Stimulated activated CD8-positive, alpha-beta memory T cell treated with anti-CD3 and anti-CD28 coated beads, Interleukin-12 subunit alpha, Interleukin-12 subunit beta, amount 100 ng/mL, for 24 hours (primary cell): ENCODE data around the gene ZNF438.
"Not testable (repeated sequence)": the region's sequence is repeated elsewhere in the genome, so short reads cannot be mapped to it uniquely, and the experiment has no call there.

Experiments
- DNase-seq: peaks from one replicate; pipeline ENCODE4 v3.0.0-alpha.2; 2020; ENCODE audit errors: extremely low read depth

ZNF438 gene, protein sequence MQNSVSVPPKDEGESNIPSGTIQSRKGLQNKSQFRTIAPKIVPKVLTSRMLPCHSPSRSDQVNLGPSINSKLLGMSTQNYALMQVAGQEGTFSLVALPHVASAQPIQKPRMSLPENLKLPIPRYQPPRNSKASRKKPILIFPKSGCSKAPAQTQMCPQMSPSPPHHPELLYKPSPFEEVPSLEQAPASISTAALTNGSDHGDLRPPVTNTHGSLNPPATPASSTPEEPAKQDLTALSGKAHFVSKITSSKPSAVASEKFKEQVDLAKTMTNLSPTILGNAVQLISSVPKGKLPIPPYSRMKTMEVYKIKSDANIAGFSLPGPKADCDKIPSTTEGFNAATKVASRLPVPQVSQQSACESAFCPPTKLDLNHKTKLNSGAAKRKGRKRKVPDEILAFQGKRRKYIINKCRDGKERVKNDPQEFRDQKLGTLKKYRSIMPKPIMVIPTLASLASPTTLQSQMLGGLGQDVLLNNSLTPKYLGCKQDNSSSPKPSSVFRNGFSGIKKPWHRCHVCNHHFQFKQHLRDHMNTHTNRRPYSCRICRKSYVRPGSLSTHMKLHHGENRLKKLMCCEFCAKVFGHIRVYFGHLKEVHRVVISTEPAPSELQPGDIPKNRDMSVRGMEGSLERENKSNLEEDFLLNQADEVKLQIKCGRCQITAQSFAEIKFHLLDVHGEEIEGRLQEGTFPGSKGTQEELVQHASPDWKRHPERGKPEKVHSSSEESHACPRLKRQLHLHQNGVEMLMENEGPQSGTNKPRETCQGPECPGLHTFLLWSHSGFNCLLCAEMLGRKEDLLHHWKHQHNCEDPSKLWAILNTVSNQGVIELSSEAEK

DNA sequence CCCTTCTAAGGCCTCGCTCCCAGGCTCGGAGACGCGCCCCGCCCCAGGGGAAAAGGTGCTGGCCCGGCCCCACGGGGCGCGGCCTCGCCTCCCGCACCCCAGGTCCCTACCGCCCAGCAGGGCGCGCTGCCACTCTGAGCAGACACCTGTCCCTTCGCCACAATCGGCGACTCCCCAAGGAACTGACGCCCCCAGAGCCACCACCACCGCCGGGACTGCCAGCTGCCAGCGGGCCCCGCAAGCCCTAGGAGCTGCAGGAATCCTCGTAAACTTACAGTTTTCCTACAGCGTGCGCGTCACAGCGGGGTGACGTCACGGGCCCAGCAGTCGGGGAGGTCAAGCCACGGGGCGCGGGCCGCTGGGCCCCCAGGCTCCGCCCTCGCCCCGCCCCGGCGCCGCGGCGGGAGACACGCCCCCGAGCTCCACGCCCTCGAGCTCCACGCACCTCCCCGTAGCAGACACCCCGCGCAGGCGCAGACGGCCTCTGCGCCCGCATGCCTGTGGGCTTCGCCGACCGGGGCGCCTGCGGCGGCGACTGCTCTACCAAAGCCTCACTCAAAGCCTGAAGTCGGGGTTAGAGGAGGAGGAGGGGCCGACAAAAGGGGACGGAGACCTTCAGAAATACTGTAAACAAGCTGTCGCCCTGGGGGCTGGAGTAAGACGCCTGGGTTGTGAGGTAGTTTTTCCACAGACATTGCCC, at the start of gene ZNF438:
Gene ZNF438, minus strand, starts transcription at position 308 of the 700 bp plus-strand sequence. CDS start 154,831 bp downstream, outside the sequence.
- DNase-seq: peak; percentile 85

DNA sequence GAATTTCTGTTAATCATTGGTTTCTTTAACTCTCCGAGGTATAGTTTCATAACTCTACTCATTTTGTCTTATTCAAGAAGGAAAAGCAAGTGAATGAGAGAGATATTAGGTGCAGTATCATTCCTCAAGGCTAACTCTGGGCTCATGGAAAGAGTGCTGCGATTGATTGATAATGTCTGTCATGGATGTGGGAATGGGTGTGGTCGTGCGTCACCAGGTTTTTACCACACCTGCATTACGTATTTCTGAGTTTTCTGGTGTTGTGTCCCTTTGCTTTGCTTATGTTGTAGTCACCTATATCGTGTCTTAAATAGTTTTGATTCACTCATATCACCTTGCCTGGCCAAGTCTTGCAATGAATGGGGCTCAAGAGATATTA, 44.9 kb upstream of the ZNF438 start:
- no peak for DNase-seq

DNA sequence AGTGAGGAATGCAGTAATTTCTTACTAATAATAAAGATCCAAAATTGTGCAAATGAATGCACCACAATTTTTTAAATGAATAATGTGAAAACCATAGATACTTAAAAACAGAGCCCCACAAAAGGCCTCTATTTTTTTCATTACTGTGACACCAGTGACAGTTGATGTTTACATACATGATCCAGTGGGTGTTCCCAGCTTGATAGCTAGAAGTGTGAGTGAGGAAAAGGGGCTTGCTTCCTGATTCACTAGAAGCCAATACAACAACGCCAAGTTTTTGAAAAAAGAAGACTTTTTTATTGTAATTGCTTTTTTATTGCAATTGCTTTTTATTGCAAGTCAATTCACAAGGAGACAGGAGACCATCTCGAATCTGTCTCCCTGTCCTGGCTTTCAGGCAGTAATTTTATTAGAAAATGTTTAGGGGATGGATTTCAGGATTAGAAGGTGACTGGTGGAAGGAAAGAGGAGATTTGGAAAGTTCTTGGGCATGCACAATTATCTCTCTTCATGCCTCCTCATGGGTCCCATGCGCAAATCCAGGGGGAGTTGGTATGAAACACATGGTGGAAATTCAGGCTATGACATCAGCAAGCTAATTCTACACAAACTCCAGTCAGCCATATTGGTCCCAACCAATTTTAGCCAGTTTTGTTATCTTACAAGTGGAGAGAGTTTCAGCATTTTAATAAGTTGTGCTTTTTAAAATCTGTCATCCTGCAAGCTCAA, 44.4 kb upstream of the ZNF438 start:
- no peak for DNase-seq

DNA sequence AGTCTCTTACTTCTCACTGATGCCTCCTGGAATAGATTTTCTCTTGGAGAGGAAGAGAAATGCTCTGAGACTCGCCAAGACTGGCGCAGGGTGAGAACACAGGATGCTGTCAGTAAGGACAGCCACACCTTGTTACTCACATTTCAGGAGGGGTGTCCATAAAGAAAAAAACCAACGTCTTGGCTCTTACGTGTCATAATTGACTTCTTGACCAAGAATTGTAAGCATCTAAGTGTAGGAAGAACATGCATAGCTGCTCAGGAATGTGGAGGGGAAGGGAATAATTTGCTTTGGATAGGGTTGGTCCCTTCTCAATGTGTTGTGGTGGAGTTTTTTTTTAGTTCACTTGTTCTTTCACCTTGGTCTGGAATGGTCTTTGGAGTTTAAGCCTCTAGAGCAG, 43.8 kb upstream of the ZNF438 start:
- DNase-seq: no peak

DNA sequence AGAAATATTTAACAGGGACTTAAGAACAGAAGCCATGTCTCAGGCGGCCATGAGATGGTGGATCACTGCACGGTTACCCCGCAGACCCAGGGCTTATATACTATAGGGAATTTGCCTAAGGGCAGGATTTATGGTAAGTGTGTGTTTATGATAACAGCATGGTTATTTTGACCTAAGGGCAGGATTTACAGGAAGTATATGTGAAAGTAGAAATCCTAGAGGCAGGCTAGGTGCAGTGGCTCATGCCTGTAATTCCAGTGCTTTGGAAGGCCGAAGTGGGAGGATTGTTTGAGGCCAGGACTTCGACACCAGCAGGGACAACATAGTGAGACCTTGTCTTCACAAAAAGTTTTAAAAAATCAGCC, 43.0 kb upstream of the ZNF438 start:
- DNase-seq: no peak

DNA sequence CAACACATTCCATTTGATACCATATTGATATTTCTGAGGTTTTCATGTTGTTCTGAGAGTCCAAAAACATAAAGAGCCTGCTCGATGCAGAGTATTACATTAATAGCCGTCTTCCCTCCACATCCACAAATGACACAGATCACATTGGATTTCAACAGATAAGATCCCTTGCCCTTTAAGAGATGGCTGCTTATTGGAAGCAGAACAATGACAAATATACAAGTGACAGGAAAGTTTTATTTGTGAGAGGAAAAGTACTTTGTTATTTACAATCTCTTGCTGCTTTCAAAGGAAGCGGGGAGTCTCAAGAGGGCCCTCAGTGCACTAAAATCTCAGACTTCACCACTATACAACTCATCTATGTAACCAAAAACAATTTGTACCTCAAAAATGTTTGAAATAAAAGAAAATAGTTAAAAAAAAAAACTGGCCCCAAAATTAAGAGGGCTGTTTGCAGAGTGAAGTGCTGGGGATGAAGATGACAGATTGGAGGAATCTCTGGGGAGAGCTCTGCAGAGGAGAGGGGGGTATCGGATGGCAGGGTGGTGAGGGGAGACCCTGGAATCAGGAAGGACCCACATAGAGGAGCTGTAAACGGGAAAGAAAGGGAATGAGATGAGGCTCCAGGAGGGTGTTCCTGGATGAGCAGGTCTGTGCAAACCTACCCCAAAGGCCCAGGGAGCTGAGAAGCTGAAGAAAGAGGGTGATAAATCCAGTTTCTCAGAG, 42.5 kb upstream of the ZNF438 start:
- no peak for DNase-seq

DNA sequence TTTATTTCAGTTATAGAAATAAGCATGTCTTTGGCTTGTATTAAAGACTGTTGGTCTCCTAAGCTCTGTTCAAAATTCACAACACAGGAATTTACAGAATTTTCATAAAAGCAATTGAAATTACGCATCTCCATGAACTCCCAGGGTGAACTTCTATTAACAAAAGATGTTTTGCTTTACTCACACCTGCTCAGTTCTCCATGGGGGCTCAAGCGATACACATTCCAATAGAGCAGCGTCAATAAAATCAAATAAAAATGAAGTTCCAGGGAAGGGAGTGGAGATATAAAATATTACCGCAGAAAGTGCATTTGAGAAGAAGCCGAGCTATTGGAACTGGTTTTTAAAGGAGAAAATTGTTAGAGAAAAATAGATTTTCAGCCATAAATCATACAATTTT, 41.5 kb upstream of the ZNF438 start:
- DNase-seq: no peak

DNA sequence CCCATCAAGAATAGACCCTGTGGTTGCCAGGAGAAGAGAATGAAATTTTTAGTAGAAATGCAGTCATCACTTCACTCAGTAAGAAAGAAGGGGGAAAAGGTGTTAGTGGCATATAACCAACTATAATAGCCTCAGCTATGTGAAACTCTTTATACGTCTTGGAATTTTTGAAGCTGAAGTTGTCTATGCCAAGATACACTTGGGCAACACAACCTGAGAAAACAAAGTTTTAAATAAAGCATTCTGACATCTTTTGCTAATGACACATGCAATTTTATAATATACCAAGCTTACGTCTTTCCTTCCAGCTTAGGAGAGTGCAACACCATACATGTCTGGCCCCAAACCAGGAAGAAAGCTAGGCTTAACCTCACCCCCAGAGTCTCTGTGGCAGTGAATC, 40.8 kb upstream of the ZNF438 start:
- DNase-seq: no peak

DNA sequence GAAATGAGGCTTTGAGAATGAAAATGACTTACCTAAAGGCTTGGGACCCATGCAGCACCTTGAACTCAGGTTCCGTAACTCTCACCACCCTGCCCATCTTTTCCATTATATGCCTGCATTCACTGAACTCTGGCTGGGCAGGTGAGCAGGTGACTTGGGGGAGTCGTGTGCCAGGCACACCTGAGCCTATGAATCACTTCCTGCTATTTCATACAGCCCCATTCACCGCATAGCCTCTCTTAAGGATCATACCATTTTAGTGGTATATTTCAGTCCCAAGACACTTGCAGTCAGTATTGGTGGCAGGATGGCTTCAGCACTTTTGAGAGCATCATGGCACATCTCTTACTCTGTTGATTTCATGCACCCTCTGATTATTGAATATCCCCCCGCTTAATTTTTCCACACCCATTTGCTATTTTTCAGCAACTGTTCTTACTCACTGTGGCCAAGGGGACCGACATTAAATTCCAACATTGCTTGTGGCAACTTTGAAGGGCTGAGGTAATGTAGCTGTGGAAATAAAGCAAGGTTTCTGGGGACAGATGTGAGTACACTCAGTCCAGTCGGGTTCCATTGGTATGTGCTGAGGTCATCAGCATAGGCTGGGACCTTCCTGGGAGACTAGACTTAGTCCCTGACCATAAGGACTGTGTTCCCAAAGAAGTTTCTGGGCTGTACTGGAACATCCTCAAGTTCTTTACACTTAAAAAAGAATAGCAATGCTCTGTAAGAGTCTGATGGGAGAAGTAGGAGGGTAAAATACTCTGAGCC, 39.8 kb upstream of the ZNF438 start:
- DNase-seq: no peak

DNA sequence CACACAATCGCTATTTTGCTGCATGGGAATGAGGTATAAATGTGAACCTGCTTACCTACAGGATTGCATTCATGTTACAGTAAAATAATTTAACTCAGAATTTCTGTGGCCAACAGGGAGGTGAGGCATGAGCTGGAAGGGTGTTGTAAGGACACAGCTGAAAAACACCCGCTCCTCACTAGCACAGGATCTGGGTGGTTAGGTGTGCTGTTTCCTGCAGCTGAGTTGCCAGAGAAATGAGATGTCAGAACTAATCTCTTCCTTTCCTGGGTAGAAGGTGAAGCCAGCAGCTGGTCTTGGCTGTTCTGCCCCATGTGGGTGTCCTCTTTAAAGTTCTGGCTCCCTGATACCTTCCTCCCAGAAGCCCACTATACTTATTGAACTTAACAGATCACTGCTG, 39.0 kb upstream of the ZNF438 start:
- no peak for DNase-seq

DNA sequence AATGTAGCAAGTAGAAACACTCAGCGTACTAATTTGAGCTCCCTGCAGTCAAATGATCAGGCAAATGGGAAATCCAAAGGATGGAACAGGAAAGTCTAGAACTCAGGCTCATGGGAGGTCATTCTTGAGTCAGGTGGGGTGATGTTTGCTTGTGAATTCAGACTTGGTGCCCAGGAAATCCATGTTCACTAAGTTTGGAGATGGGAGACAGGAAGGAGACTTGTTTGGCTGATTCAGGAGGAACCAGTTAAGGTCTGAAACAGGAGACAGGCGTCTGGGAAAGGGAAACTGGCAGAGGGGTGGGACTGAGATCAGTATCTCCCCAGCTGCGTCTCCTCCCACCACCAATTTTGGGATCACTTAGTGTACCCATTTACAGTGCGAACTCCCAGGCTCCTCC, 38.4 kb upstream of the ZNF438 start:
- no peak for DNase-seq

DNA sequence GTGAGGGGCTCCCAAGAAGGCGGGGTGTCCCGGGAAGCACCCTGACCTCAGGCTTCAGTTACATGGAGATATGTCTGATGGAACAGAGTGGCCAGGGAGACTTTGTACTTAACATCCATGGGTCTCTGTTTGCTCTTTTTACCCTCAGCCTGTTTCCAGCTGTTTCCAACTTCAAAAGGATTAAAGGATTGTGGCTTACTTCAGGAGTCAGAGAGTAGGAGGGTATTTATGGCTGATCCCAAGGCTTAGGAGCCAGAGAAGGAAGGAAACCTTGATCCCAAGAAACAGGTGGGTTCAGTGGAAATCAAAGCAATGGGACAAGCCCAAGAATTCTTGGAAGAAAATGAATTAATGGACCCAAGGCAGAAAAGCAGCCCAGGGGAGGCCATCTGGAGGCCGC, 37.7 kb upstream of the ZNF438 start:
- no peak for DNase-seq

DNA sequence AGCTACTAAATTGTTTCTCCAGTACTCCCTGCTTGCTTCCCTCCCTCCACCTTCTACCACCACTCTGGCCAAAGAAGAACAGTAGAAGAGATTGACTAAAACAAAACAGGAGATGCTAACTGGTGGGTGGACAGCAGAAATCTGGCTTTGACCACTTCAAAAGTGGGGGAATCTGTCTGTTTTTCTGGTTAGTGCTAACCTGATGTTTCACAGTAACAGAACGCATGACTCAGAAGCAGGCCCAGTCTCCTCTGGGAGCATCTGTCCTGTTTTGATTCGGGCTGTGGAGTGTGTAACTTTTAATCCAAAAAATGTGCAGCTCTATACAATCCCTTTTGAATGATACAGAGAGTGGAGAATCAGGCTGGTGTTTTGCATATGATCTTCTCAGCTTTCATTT, 32.7 kb upstream of the ZNF438 start:
- DNase-seq: no peak

DNA sequence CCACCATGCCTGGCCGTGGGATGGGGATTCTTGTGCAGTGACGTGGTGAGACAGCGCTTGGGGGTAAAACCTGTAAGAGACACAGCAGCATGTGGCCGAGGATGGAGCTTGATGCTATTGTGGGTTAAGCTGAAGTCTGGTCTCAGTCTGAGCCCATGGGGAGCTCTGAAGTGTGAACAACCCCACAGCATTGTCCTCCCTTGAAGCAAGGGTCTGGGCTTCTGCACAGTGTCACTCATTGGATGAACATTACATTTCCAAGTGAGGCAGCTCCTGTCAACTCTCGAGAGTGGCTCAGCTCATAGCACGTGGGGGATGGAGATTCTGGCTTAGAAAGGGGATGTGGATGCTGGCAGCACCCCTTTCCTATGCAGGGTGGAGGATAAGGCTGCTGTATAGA, 32.2 kb upstream of the ZNF438 start:
- DNase-seq: no peak

DNA sequence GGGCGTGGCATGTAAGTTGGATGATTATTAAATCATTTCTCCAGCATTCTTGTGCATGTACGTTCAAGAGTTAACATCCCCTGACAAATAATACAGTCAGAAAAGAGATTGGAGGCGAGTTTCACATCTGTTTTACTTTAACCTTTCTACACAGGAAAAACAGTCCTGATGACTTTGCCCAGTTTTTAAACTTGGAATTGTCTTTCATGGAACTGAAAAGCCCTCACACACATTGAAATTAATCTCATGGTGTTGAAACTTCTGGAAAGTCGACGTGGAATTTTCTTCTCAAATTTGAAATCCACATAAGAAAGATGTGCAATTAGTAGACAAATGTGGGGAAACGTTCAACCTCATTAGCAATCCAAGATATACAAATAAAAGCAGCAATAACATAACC, 31.2 kb upstream of the ZNF438 start:
- DNase-seq: no peak

DNA sequence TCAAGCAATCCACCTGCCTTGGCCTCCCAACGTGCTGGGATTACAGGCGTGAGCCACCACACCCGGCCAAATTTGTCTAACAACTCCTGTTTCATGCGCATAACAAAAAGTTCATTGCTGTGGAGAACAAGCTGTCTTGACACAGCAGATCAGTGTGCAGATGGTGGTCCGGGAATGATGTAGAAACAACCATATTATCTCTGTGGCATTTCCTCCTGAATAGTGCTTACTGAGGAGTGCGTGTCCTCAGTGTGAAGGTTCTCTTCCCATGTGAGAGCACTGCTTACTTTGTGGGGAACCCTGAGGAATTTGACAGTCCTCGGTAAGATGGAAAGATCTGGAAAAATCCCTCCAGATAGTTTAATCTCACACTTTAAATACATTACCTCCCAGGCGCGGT, 30.3 kb upstream of the ZNF438 start:
- no peak for DNase-seq

DNA sequence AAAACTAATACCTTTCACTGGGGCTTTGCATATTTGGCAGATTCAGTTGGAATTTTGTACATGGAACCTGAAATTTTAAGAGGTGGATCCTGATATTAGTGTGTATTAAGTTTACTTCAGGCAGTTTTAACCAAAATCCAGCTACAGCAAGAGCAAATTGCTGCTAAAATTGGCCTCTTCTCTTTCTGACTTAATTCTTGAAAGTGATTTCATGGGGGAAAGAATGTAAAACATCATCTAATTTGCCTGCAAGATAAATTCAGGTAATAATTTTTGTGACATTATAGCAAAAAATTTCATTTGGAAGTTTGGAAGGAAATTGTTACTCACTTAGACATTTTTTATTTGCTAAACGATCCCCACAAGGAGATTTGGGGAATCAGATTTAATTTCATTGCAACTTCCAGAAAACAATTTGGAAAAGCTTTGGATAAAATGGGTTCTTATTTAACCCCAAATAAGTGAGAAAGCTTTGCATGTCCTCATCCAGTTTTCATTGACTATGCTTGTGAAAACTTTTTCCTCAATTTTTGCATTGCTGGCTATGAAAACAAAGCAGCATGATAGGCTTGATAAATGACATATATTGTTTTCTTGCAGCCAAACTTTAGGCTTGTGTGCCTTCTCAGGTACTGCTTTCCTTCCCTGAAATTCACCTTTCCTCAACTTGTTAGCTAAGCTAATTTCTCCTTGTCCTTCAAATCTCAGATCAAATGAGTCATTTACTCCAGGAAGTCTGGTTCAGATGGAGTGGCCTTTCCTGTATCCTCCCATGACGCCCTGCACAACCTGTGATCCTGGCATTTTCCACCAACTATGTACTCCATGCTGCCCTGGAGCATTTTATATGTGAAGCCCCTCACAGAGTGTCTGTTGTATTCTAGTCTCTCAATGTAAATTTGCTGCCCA, 27.4 kb upstream of the ZNF438 start:
- no peak for DNase-seq

DNA sequence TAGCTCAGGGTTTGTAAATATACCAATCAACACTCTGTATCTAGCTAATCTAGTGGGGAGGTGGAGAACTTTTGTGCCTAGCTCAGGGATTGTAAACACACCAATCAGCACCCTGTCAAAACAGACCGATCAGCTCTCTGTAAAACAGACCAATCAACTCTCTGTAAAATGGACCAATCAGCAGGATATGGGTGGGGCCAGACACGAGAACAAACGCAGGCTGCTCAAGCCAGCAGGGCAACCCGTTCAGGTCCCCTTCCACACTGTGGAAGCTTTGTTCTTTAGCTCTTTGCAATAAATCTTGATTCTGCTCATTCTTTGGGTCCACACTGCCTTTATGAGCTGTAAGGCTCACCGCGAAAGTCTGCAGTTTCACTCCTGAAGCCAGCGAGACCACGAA, 25.0 kb upstream of the ZNF438 start:
- not testable (repeated sequence) for DNase-seq

DNA sequence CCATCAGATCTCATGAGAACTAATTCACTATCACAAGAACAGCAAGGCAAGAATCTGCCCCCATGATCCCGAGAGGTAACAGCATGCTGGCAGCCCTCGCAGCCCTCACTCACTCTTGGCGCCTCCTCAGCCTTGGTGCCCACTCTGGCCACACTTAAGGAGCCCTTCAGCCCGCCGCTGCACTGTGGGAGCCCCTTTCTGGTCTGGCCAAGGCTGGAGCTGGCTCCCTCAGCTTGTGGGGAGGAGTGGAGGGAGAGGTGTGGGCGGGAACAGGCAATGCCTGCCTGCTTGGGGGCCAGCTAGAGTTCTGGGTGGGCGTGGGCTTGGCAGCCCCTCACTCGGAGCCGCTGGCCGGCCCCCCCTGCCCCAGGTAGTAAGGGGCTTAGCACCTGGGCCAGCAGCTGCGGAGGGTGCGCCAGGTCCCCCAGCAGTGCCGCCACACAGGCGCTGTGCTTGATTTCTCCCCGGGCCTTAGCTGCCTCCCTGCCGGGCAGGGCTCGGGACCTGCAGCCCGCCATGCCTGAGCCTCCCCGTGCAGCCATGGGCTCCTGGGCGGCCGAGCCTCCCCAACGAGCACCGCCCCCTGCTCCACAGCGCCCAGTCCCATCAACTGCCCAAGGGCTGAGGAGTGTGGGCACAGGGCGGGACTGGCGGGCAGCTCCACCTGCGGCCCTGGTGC, 24.0 kb upstream of the ZNF438 start:
- DNase-seq: no peak
